ENCODE results near the gene SNX21.

Gene SNX21

GRCh38 chr20:45882469-45883099 is 49.0 kb downstream of the SNX21 start:
- Mint-ChIP-seq H3K4me3 (peak overlapping the region; percentile 57), H3K36me3 (ENCODE audit: insufficient read depth) (peaks cover 10% of the 10 kb centered on the region), H3K4me1 (peaks cover 26% of the 10 kb centered on the region), H3K27ac (ENCODE audit: low read depth) (peak overlapping the region; percentile 90), H3K9me3 (no peaks in the 10 kb centered on the region), H3K27me3 (no peaks in the 10 kb centered on the region)
- DNase-seq (ENCODE audit: low spot score in 2 of 2) (no peak), ATAC-seq (replicated peaks; ENCODE audit: extremely low read depth, poor library complexity, severe bottlenecking) (no peak)

DNA sequence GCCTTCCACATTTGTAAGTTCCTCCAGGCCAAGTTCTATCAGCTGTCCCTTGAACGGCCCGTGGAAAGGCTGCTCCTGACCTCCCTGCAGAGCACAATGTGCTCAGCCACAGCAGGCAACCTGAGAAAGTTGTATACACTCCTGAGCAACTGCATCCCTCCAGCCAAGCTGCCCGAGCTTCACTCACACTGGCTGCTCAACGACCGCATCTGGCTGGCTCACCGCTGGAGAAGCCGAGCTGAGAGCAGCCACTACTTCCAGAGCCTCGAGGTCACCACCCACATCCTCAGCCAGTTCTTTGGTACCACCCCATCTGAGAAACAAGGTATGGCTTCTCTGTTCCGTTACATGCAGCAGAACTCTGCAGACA is 49.5 kb downstream of the SNX21 start:
- H3K4me3 Mint-ChIP-seq = no peak overlapping the region

GRCh38 chr20:45886590-45887345 is 53.2 kb downstream of the SNX21 start:
- no peak overlapping the region for H3K27ac Mint-ChIP-seq (ENCODE audit: low read depth)
- H3K36me3 Mint-ChIP-seq (ENCODE audit: insufficient read depth) = peaks cover 13% of the 10 kb centered on the region
- H3K9me3 Mint-ChIP-seq = no peaks in the 10 kb centered on the region
- ATAC-seq (replicated peaks; ENCODE audit: extremely low read depth, poor library complexity, severe bottlenecking) = no peak
- no peak overlapping the region for H3K4me3 Mint-ChIP-seq
- no peaks in the 10 kb centered on the region for H3K27me3 Mint-ChIP-seq
- H3K4me1 Mint-ChIP-seq = peaks cover 15% of the 10 kb centered on the region
- DNase-seq (ENCODE audit: low spot score in 2 of 2) = no peak

More for the DNA sequence above, 49.5 kb downstream of the SNX21 start:
- peaks cover 12% of the 10 kb centered on the region for H3K36me3 Mint-ChIP-seq (ENCODE audit: insufficient read depth)
- ATAC-seq (replicated peaks; ENCODE audit: extremely low read depth, poor library complexity, severe bottlenecking) = no peak
- H3K27me3 Mint-ChIP-seq = no peaks in the 10 kb centered on the region
- DNase-seq (ENCODE audit: low spot score in 2 of 2) = no peak
- H3K27ac Mint-ChIP-seq (ENCODE audit: low read depth) = peak overlapping the region; percentile 90
- H3K9me3 Mint-ChIP-seq = no peaks in the 10 kb centered on the region
- H3K4me1 Mint-ChIP-seq = peaks cover 26% of the 10 kb centered on the region

DNA sequence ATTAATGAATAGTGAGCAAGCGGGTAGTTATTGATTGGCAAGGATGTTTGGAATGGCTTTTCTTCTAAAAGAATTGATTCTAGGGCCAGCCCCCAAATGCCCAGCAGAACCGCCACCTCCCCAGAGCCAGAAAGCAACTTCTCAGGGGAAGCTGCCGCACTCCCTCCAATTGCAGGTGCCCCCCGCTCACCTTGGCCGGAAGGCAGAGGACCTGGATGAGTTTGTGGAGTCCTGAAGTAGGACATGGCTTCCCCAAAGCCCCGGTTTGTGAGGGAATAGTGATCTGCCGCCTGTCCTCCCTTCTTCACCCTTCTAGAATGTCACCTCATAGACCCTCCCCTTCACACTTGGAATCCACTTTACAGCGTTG is 53.7 kb downstream of the SNX21 start, which contains the start of gene SPATA25:
SPATA25 (minus strand) TSS at position 277 of the 370 bp plus-strand sequence; CDS start at position 245, 32 bp downstream.
- Mint-ChIP-seq H3K4me3 (no peak within 1 kb of the TSS), H3K4me1 (peaks cover 15% of the 10 kb centered on the region), H3K36me3 (ENCODE audit: insufficient read depth) (peaks cover 13% of the 10 kb centered on the region), H3K9me3 (no peaks in the 10 kb centered on the region), H3K27ac (ENCODE audit: low read depth) (peak within 1 kb of the TSS; percentile 68), H3K27me3 (no peaks in the 10 kb centered on the region)
- ATAC-seq (replicated peaks; ENCODE audit: extremely low read depth, poor library complexity, severe bottlenecking) (no peak), DNase-seq (ENCODE audit: low spot score in 2 of 2) (no peak)

- Mint-ChIP-seq H3K9me3 (no peaks in the 10 kb centered on the region), H3K4me3 (no peak overlapping the region), H3K36me3 (ENCODE audit: insufficient read depth) (peaks cover 14% of the 10 kb centered on the region), H3K27me3 (no peaks in the 10 kb centered on the region), H3K27ac (ENCODE audit: low read depth) (peak overlapping the region; percentile 68), H3K4me1 (peaks cover 15% of the 10 kb centered on the region)
- DNase-seq (ENCODE audit: low spot score in 2 of 2) (no peak), ATAC-seq (replicated peaks; ENCODE audit: extremely low read depth, poor library complexity, severe bottlenecking) (no peak)
Measured at GRCh38 chr20:45888681-45889080, 55.1 kb downstream of the SNX21 start.

GRCh38 chr20:45890077-45890984 is 56.7 kb downstream of the SNX21 start:
- Mint-ChIP-seq H3K27me3 (no peaks in the 10 kb centered on the region), H3K4me3 (peak overlapping the region; percentile 92), H3K36me3 (ENCODE audit: insufficient read depth) (peaks cover 17% of the 10 kb centered on the region), H3K27ac (ENCODE audit: low read depth) (peak overlapping the region; percentile 91), H3K9me3 (no peaks in the 10 kb centered on the region), H3K4me1 (peaks cover 19% of the 10 kb centered on the region)
- no peak for DNase-seq (ENCODE audit: low spot score in 2 of 2)
- ATAC-seq (replicated peaks; ENCODE audit: extremely low read depth, poor library complexity, severe bottlenecking) = no peak

- Mint-ChIP-seq H3K36me3 (ENCODE audit: insufficient read depth) (peaks cover 20% of the 10 kb centered on the region), H3K9me3 (no peaks in the 10 kb centered on the region), H3K27me3 (no peaks in the 10 kb centered on the region), H3K4me3 (peak within 1 kb of the TSS; percentile 92), H3K4me1 (peaks cover 19% of the 10 kb centered on the region), H3K27ac (ENCODE audit: low read depth) (peak within 1 kb of the TSS; percentile 91)
- DNase-seq (ENCODE audit: low spot score in 2 of 2) = peak; percentile 65 to 69
- peak; percentile 79 for ATAC-seq (replicated peaks; ENCODE audit: extremely low read depth, poor library complexity, severe bottlenecking)
Measured at GRCh38 chr20:45890985-45891983, 57.7 kb downstream of the SNX21 start, which contains the start of the genes CTSA and NEURL2. Gene CTSA, plus strand, starts transcription at chr20:45891335. Its CDS starts 234 bp downstream, at chr20:45891569. Gene NEURL2, minus strand, starts transcription at chr20:45891208. Its CDS starts 217 bp downstream, at chr20:45890991.

DNA sequence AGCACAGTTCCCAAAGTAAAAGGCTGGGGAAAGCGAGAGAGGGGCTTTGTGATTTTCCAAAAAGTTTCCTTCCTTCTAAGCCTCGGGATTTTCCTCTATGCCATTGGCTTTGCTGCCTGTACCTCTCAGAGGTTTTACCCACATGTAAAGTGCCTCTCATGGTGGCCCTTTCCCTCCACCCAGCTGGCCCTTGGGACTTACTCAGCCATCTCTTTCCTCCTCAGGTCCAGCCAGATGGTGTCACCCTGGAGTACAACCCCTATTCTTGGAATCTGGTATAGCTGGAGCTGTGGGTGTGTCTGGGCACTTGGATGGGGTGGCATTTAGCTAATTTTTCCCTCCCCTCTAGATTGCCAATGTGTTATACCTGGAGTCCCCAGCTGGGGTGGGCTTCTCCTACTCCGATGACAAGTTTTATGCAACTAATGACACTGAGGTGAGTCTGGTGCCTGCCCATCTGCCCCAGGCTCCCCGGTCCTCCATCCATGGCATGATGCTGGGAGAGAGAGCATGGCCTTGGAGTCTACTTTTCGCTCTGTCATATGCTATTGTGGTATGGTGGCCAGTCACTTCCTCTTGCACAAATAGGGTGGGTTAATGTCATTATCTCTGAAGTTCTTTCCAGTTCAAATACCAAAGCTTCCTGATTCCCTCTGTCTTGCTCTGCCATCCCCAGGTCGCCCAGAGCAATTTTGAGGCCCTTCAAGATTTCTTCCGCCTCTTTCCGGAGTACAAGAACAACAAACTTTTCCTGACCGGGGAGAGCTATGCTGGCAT is 58.6 kb downstream of the SNX21 start:
- H3K4me3 Mint-ChIP-seq = peak overlapping the region; percentile 92
- no peak for DNase-seq (ENCODE audit: low spot score in 2 of 2)
- peaks cover 19% of the 10 kb centered on the region for H3K4me1 Mint-ChIP-seq
- H3K27ac Mint-ChIP-seq (ENCODE audit: low read depth) = peak overlapping the region; percentile 91
- ATAC-seq (replicated peaks; ENCODE audit: extremely low read depth, poor library complexity, severe bottlenecking) = no peak
- peaks cover 26% of the 10 kb centered on the region for H3K36me3 Mint-ChIP-seq (ENCODE audit: insufficient read depth)
- no peaks in the 10 kb centered on the region for H3K9me3 Mint-ChIP-seq
- no peaks in the 10 kb centered on the region for H3K27me3 Mint-ChIP-seq
